Spleen (tissue), 11 donors: Measurements from ENCODE around the gene KCTD5. TPM values are rescaled to one million over a fixed set of nuclear protein-coding genes. Genes with fewer than 3 reads are reported as not detected.
A peak's percentile ranks its signal among the peaks of the same experiment; 100 is the strongest.

ENCODE experiments used
- DNase-seq: peaks from one replicate; pipeline ENCODE4 v3.0.0-alpha.2; 2020
- H3K27ac ChIP-seq, 8 donors: fragments of 200-600 bp; sonication (generic) in 7 of 8; 1 replicate in 4 of 8; 2 replicates in 4 of 8; pipeline versions ENCODE4 v1.5.0 to v1.8.0; 2016 to 2021; ENCODE audit warnings: inconsistent platforms in 4 of 8, mild to moderate bottlenecking in 4 of 8, moderate library complexity in 1 of 8
- H3K27me3 ChIP-seq, 7 donors: fragments of 200-600 bp; sonication (generic) in 6 of 7; replicated peaks in 1 of 7; 1 replicate in 4 of 7; 2 replicates in 3 of 7; pipeline versions ENCODE4 v1.5.0 to v1.8.0; 2016 to 2021; ENCODE audit warnings: inconsistent platforms in 3 of 7, mild to moderate bottlenecking in 1 of 7
- H3K36me3 ChIP-seq, 6 donors: fragments of 200-600 bp; sonication (generic) in 5 of 6; 1 replicate in 4 of 6; 2 replicates in 2 of 6; pipeline versions ENCODE4 v1.5.0 to v1.8.0; 2016 to 2021; ENCODE audit warnings: inconsistent platforms in 2 of 6
- H3K4me1 ChIP-seq, 6 donors: fragments of 200-600 bp; sonication (generic) in 5 of 6; 1 replicate in 3 of 6; 2 replicates in 3 of 6; pipeline versions ENCODE4 v1.5.0 to v1.8.0; 2016 to 2021; ENCODE audit warnings: inconsistent platforms in 3 of 6
- H3K4me3 ChIP-seq, 8 donors: fragments of 200-600 bp; sonication (generic) in 7 of 8; 1 replicate in 4 of 8; 2 replicates in 4 of 8; pipeline versions ENCODE4 v1.5.0 to v1.8.0; 2016 to 2021; ENCODE audit warnings: inconsistent platforms in 4 of 8, mild to moderate bottlenecking in 4 of 8, moderate library complexity in 2 of 8
- H3K9me3 ChIP-seq, 8 donors: fragments of 200-600 bp; sonication (generic) in 7 of 8; 1 replicate in 4 of 8; 2 replicates in 4 of 8; pipeline versions ENCODE4 v1.5.0 to v1.8.0; 2016 to 2021; ENCODE audit warnings: inconsistent platforms in 4 of 8
- CTCF ChIP-seq, 11 experiments: fragments of 200-600 bp in 7 of 11; fragments of 450-650 bp in 4 of 11; sonication (generic) in 4 of 11; IDR thresholded peaks in 8 of 11; conservative IDR thresholded peaks in 3 of 11; 1 replicate in 7 of 11; 2 replicates in 4 of 11; pipeline versions ENCODE4 v1.4.0 to v1.8.0; 2016 to 2021; ENCODE audit warnings: antibody characterized with exemption in 11 of 11, inconsistent platforms in 4 of 11, mild to moderate bottlenecking in 1 of 11
- POLR2A ChIP-seq, 3 donors: fragments of 450-650 bp; IDR thresholded peaks; one replicate each; pipeline ENCODE4 v1.5.1; 2017; ENCODE audit warnings: antibody characterized with exemption in 3 of 3, mild to moderate bottlenecking in 1 of 3
- POLR2AphosphoS5 ChIP-seq, 3 donors: sonication (generic); formaldehyde crosslinking; IDR thresholded peaks; one replicate each; pipeline ENCODE4 v1.5.1; 2017; ENCODE audit warnings: antibody characterized with exemption in 3 of 3
- WGBS, 5 donors: extraction: QIAGEN DNeasy Blood & Tissue Kit in 3 of 5; methylation state at CpG; one replicate each; pipeline versions ENCODE4 v1.1.5 to v1.1.7; 2013 to 2018; 5-methylcytosine and 5-hydroxymethylcytosine counted together
- intact Hi-C: fragments of 100-400 bp; cut with DNase I; formaldehyde crosslinking; loops from one replicate; pipeline ENCODE4 v1.15.0; 2023; ENCODE audit warnings: low total_unique reads
- polyA plus RNA-seq, 3 donors: library from polyadenylated mRNA; stranded (reverse); fragments of 200-250 nt; gene quantifications; one replicate each; pipeline ENCODE4 v1.2.1, GENCODE V29; 2013
- total RNA-seq, 7 donors: library from RNA; depleted of rRNA in 3 of 7; stranded (reverse); fragments of >200 nt in 3 of 7; fragmentation: NEBNext Ultra II Directional in 4 of 7; extraction: Animal tissue kit (Norgen Biotek cat#: 25700) in 4 of 7; gene quantifications; one replicate each; pipeline versions ENCODE4 v1.1.0 to v1.2.1, GENCODE V29; 2016 to 2021
- donor health status: healthy with polysubstance abuse.
- donor health status: DM: no; HTN: no; CAD: no; lungs with moderate emphysema.
- donor health status: DM: no; HTN: no; CAD: no.
- donor health status: Bipolar disorder and iron deficiency.
- donor health status: healthy.
- donor health status: DM: no; HTN: no; CAD: no.
- donor health status: DM: yes; HTN: yes; CAD: no.

The KCTD5 gene
- total and polyA plus RNA-seq, 10 donors = 13.1 to 32.1 (median 26.5) TPM

DNA sequence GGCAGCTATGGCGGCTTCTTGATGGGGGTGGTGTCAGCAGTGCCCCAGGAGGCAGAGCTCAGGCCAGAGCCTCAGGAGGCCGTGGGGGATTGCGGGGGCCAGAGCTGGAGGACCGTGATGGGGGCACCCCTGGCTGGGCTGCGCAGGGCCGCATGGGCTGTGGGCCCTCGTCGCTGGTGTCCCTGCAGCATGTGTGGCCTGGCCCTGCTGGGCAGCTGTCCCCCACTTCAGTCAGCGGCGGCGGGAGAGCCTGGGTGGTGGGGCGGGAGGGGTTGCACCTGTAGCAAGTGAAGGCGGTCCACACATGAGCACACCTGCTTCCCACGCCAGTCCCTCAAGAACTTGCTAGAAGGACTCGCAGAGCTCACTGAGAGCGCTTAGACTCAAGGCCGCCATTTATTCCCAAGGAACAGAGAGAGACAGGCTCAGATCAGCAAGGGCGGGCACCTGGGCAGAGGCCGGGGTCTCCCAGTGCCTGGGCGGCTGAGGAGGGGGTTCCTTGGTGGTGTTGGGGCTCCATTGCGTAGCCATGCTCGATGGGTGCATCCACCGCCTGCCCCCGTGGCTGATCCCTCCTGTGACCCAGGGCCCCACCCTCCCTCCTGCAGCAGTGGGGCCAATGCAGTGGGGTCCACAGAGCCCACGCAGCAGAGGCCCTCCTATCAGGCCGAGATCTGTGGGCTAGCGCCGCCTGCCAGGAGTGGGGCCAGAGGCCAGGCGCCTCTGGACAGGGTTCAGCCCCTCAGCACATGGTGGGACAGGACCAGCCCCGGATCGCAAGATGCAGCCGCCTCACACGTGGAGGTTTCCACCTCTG lies 22.1 kb downstream of the KCTD5 start:
- Histone ChIP-seq H3K9me3 (no peaks in the 10 kb centered on the region), H3K4me1 (no peaks in the 10 kb centered on the region), H3K4me3 (no peak overlapping the region), H3K27me3 (no peaks in the 10 kb centered on the region), H3K36me3 (peaks cover 0 to 100% (median 93%) of the 10 kb centered on the region in 6 donors), H3K27ac (no peak overlapping the region)
- TF ChIP-seq CTCF (IDR thresholded peaks at IDR 0.05 in 8 of 11, conservative IDR thresholded peaks at IDR 0.05 in 3 of 11) (no peak), POLR2A (IDR thresholded peaks at IDR 0.05) (no peak), POLR2AphosphoS5 (IDR thresholded peaks at IDR 0.05) (peak in 1 of 3 donors; percentile 14)
- intact Hi-C loops = no loop called here
- DNase-seq = no peak
- 87 to 95% (median 92%) methylated on average over 17 to 33 of the region's 33 CpGs for WGBS, 5 donors

GRCh38 chr16:2704983-2705275 lies 22.6 kb downstream of the KCTD5 start:
- DNase-seq = no peak
- Histone ChIP-seq H3K4me3 (no peak overlapping the region), H3K27me3 (no peaks in the 10 kb centered on the region), H3K4me1 (no peaks in the 10 kb centered on the region), H3K9me3 (no peaks in the 10 kb centered on the region), H3K36me3 (peaks cover 0 to 100% (median 91%) of the 10 kb centered on the region in 6 donors), H3K27ac (no peak overlapping the region)
- no peak for TF ChIP-seq POLR2A (IDR thresholded peaks at IDR 0.05)
- no peak for TF ChIP-seq POLR2AphosphoS5 (IDR thresholded peaks at IDR 0.05)
- no peak for TF ChIP-seq CTCF (IDR thresholded peaks at IDR 0.05 in 8 of 11, conservative IDR thresholded peaks at IDR 0.05 in 3 of 11)
- intact Hi-C loops = no loop called here
- WGBS, 5 donors = 92 to 96% (median 95%) methylated on average over 10 to 14 of the region's 14 CpGs

GRCh38 chr16:2705351-2705750 lies 23.0 kb downstream of the KCTD5 start:
- intact Hi-C loops = no loop called here
- Histone ChIP-seq H3K4me1 (no peaks in the 10 kb centered on the region), H3K36me3 (peaks cover 0 to 100% (median 87%) of the 10 kb centered on the region in 6 donors), H3K4me3 (no peak overlapping the region), H3K9me3 (no peaks in the 10 kb centered on the region), H3K27ac (no peak overlapping the region), H3K27me3 (no peaks in the 10 kb centered on the region)
- TF ChIP-seq CTCF (IDR thresholded peaks at IDR 0.05 in 8 of 11, conservative IDR thresholded peaks at IDR 0.05 in 3 of 11) = no peak
- WGBS, 5 donors = 90 to 96% (median 90%) methylated on average over 9 to 10 of the region's 10 CpGs; no CpG with 5 or more reads in 1 of the 5 donors
- DNase-seq = no peak

GRCh38 chr16:2706085-2706484 lies 23.8 kb downstream of the KCTD5 start:
- H3K4me3 ChIP-seq = no peak overlapping the region
- H3K36me3 ChIP-seq = peaks cover 0 to 93% (median 79%) of the 10 kb centered on the region in 6 donors
- intact Hi-C loops = no loop called here
- DNase-seq = no peak
- H3K27ac ChIP-seq = no peak overlapping the region
- no peaks in the 10 kb centered on the region for H3K9me3 ChIP-seq
- TF ChIP-seq POLR2AphosphoS5 (IDR thresholded peaks at IDR 0.05) (no peak), POLR2A (IDR thresholded peaks at IDR 0.05) (no peak), CTCF (IDR thresholded peaks at IDR 0.05 in 8 of 11, conservative IDR thresholded peaks at IDR 0.05 in 3 of 11) (no peak)
- no peaks in the 10 kb centered on the region for H3K27me3 ChIP-seq
- WGBS, 5 donors = 94 to 97% (median 96%) methylated on average over 4 to 17 of the region's 17 CpGs
- no peaks in the 10 kb centered on the region for H3K4me1 ChIP-seq
